Body of pancreas (tissue), 4 donors: ENCODE data around the gene CEP135.

Source experiments
- CTCF ChIP-seq, 7 experiments: fragments of 450-650 bp in 4 of 7; fragments of 200-600 bp in 3 of 7; sonication (generic) in 3 of 7; IDR thresholded peaks; one replicate each; pipeline ENCODE4 v1.5.1; 2016 to 2019; ENCODE audit warnings: antibody characterized with exemption in 7 of 7
- POLR2A ChIP-seq, 3 donors: fragments of 450-650 bp; IDR thresholded peaks; one replicate each; pipeline ENCODE4 v1.6.1; 2016; ENCODE audit warnings: antibody characterized with exemption in 3 of 3, mild to moderate bottlenecking in 2 of 3

DNA sequence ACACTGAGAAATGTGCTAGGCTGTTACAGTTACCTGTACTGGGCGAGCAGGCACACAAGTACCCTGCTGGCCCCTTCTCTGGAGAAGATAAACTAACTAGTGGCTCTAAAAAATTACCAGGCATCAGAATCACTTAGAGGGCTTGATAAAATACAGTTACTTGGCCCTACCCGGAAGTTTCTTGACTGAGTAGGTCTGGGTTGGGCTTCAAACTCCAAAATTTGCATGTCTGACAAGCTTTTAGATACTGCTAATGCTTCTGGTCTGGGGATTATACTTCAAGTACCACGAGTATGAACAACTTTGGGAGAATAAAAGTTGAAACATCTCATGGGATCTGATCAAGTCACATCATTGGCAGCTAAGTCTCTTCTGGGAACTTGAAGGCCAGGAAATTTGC, 30.8 kb downstream of the CEP135 start:
- TF ChIP-seq CTCF (IDR thresholded peaks at IDR 0.05) (no peak), POLR2A (IDR thresholded peaks at IDR 0.05) (no peak)
